Trophoblast cell (in vitro differentiated cells and primary cell): ENCODE data around the gene BCOR.

Experiments
- DNase-seq, 2 donors: peaks; one replicate each; pipeline ENCODE4 v3.0.0-alpha.2; 2016
- H2AFZ ChIP-seq: 2 replicates; pipeline ENCODE4 v1.6.1; 2013; ENCODE audit warnings: low read length, moderate library complexity, mild to moderate bottlenecking; ENCODE audit not compliant: insufficient read depth, poor library complexity
- H2AK5ac ChIP-seq: 2 replicates; pipeline ENCODE4 v1.6.1; 2013; ENCODE audit warnings: mild to moderate bottlenecking, low read length
- H2BK120ac ChIP-seq: 2 replicates; pipeline ENCODE4 v1.6.1; 2013; ENCODE audit warnings: low read length, mild to moderate bottlenecking, moderate library complexity; ENCODE audit not compliant: insufficient read depth, poor library complexity
- H2BK12ac ChIP-seq: 2 replicates; pipeline ENCODE4 v1.6.1; 2013; ENCODE audit warnings: mild to moderate bottlenecking, low read length, moderate library complexity
- H2BK5ac ChIP-seq: 2 replicates; pipeline ENCODE4 v1.6.1; 2013; ENCODE audit warnings: low read length, low read depth, moderate library complexity, mild to moderate bottlenecking; ENCODE audit not compliant: poor library complexity
- H3K14ac ChIP-seq: 2 replicates; pipeline ENCODE4 v1.6.1; 2013; ENCODE audit warnings: mild to moderate bottlenecking, low read length
- H3K18ac ChIP-seq: 2 replicates; pipeline ENCODE4 v1.6.1; 2013; ENCODE audit warnings: mild to moderate bottlenecking, low read length
- H3K23ac ChIP-seq: 2 replicates; pipeline ENCODE4 v1.6.1; 2013; ENCODE audit warnings: low read length
- H3K27ac ChIP-seq: 2 replicates; pipeline ENCODE4 v1.5.1; 2013; ENCODE audit warnings: low read depth, mild to moderate bottlenecking, inconsistent platforms, low read length, moderate library complexity
- H3K27me3 ChIP-seq: 2 replicates; pipeline ENCODE4 v1.6.1; 2013; ENCODE audit warnings: inconsistent platforms, mild to moderate bottlenecking, low read length, moderate library complexity; ENCODE audit not compliant: insufficient read depth
- H3K36me3 ChIP-seq, 2 experiments: 1 replicate in 1 of 2; 2 replicates in 1 of 2; pipeline ENCODE4 v1.6.1; 2013; ENCODE audit warnings: low read length in 2 of 2, mild to moderate bottlenecking in 2 of 2, moderate library complexity in 1 of 2; ENCODE audit not compliant: insufficient read depth in 2 of 2, control insufficient read depth in 1 of 2
- H3K4ac ChIP-seq: 2 replicates; pipeline ENCODE4 v1.6.1; 2013; ENCODE audit warnings: low read depth, mild to moderate bottlenecking, low read length, moderate library complexity
- H3K4me1 ChIP-seq, 2 experiments: 1 replicate in 1 of 2; 2 replicates in 1 of 2; pipeline ENCODE4 v1.6.1; 2013; ENCODE audit warnings: low read length in 2 of 2, mild to moderate bottlenecking in 2 of 2, moderate library complexity in 1 of 2; ENCODE audit not compliant: insufficient read depth in 2 of 2, control insufficient read depth in 1 of 2
- H3K4me2 ChIP-seq: 2 replicates; pipeline ENCODE4 v1.6.1; 2013; ENCODE audit warnings: inconsistent platforms, mild to moderate bottlenecking, low read length, moderate library complexity
- H3K4me3 ChIP-seq: 2 replicates; pipeline ENCODE4 v1.5.1; 2013; ENCODE audit warnings: mild to moderate bottlenecking, low read depth, low read length, inconsistent platforms
- H3K79me1 ChIP-seq: one replicate; pipeline ENCODE4 v1.6.1; 2013; ENCODE audit warnings: low read length
- H3K79me2 ChIP-seq: 2 replicates; pipeline ENCODE4 v1.6.1; 2013; ENCODE audit warnings: low read length, mild to moderate bottlenecking; ENCODE audit not compliant: control insufficient read depth, insufficient read depth, poor library complexity
- H3K9ac ChIP-seq: 2 replicates; pipeline ENCODE4 v1.6.1; 2013; ENCODE audit warnings: mild to moderate bottlenecking, low read length
- H3K9me3 ChIP-seq: 2 replicates; pipeline ENCODE4 v1.6.1; 2013; ENCODE audit warnings: low read depth, mild to moderate bottlenecking, control low read depth, inconsistent platforms, low read length; ENCODE audit not compliant: insufficient read depth
- H4K12ac ChIP-seq: 2 replicates; pipeline ENCODE4 v1.6.1; 2013; ENCODE audit warnings: low read depth, mild to moderate bottlenecking, low read length, moderate library complexity
- H4K8ac ChIP-seq: 2 replicates; pipeline ENCODE4 v1.6.1; 2013; ENCODE audit warnings: low read depth, mild to moderate bottlenecking, low read length, moderate library complexity
- H4K91ac ChIP-seq: one replicate; pipeline ENCODE4 v1.6.1; 2013; ENCODE audit warnings: low read depth, mild to moderate bottlenecking, low read length, moderate library complexity
- WGBS: extraction: QIAGEN DNeasy Blood & Tissue Kit; methylation state at CpG from one replicate; pipeline ENCODE4 v1.1.7; 2013; ENCODE audit warnings: missing lambda C conversion rate; ENCODE audit not compliant: insufficient read length, insufficient coverage; ENCODE audit errors: extremely low coverage; 5-methylcytosine and 5-hydroxymethylcytosine counted together

The BCOR gene

DNA sequence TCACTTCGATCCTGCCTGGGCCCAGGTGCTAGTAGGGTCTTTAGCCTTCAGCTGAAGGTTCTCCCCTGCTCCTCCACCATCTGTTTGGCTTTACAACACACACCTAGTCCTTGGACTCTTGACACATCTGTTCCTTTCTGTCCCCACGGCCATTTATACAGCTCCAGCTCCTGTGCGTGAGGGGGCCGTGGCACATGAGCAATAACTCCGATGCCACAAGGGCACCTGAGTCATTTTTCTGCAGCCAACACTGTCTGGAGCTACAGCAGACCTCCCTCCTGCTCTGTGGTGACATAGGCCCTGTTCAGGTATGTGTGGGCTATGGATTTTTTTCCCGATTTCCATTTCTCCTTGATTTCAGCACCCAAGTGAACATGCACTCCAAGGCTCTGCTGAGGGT is 44.7 kb upstream of the BCOR start:
- Histone ChIP-seq H2BK12ac (no peak overlapping the region), H3K14ac (no peak overlapping the region), H4K12ac (no peak overlapping the region), H2BK5ac (no peak overlapping the region), H2BK120ac (no peak overlapping the region), H3K4ac (no peak overlapping the region), H3K36me3 (no peaks in the 10 kb centered on the region), H3K4me3 (no peak overlapping the region), H3K27ac (no peak overlapping the region), H3K79me2 (no peaks in the 10 kb centered on the region), H4K8ac (no peak overlapping the region), H3K4me1 (peaks cover 6 to 17% of the 10 kb centered on the region in 2 experiments), H3K23ac (no peak overlapping the region), H3K4me2 (no peak overlapping the region), H2AK5ac (no peak overlapping the region), H3K18ac (no peak overlapping the region), H4K91ac (no peak overlapping the region), H3K79me1 (no peaks in the 10 kb centered on the region), H3K9me3 (no peaks in the 10 kb centered on the region), H2AFZ (no peak overlapping the region), H3K9ac (no peak overlapping the region), H3K27me3 (peaks cover 24% of the 10 kb centered on the region)
- WGBS, result no CpG with 5 or more reads among the region's 6 CpGs
- DNase-seq, result no peak

DNA sequence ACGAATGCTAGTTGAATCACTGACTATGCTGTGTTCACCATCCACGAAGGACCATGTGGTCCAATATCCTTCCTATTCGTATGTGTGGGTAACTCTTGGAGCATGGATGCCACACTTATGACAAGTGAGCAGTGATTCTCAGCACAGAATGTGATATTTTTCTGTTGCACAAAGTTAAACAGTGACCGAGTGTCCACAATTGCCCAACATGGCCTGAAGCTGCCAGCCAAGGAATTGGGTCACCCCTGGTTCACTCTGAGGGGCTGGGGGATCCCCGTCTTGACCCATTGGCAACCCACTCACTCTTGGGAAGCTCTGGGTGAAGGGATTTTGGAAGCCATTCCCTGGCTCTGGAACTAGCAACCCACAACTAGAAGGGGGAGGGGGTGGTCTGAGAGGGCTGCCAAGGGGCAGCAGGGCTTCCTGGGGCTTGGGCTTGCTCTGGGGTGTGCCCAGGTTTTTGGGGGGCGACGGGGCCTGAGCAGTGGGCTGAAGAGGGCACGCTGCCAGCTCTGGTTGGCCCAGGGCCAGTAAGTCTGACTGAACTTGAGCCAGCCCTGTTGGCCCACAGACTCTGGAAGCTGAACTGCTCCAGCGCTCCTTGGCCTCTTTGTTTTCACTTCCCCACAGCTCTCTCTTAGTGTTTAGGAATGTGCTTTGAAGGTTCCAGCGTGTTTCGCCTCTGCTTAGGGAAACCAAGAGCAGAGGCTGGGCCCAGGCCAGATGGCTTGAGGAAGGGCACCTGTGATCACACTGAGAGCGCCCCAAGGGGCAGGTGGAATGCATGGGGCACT is 43.1 kb upstream of the BCOR start:
- no peak overlapping the region for H2BK12ac ChIP-seq
- no peak overlapping the region for H2AK5ac ChIP-seq
- H4K91ac ChIP-seq, result no peak overlapping the region
- no peaks in the 10 kb centered on the region for H3K79me1 ChIP-seq
- H3K23ac ChIP-seq, result no peak overlapping the region
- H3K27ac ChIP-seq, result no peak overlapping the region
- no peaks in the 10 kb centered on the region for H3K9me3 ChIP-seq
- no peak overlapping the region for H3K14ac ChIP-seq
- no CpG with 5 or more reads among the region's 12 CpGs for WGBS
- H3K79me2 ChIP-seq, result no peaks in the 10 kb centered on the region
- H3K4me1 ChIP-seq, result peaks cover 3 to 10% of the 10 kb centered on the region in 2 experiments
- no peak overlapping the region for H3K4me3 ChIP-seq
- H3K27me3 ChIP-seq, result peaks cover 10% of the 10 kb centered on the region
- H2BK120ac ChIP-seq, result no peak overlapping the region
- H3K36me3 ChIP-seq, result no peaks in the 10 kb centered on the region
- H3K4ac ChIP-seq, result no peak overlapping the region
- no peak overlapping the region for H3K4me2 ChIP-seq
- H2AFZ ChIP-seq, result no peak overlapping the region
- H4K12ac ChIP-seq, result no peak overlapping the region
- no peak for DNase-seq
- no peak overlapping the region for H3K18ac ChIP-seq
- H3K9ac ChIP-seq, result no peak overlapping the region
- H2BK5ac ChIP-seq, result no peak overlapping the region
- no peak overlapping the region for H4K8ac ChIP-seq

DNA sequence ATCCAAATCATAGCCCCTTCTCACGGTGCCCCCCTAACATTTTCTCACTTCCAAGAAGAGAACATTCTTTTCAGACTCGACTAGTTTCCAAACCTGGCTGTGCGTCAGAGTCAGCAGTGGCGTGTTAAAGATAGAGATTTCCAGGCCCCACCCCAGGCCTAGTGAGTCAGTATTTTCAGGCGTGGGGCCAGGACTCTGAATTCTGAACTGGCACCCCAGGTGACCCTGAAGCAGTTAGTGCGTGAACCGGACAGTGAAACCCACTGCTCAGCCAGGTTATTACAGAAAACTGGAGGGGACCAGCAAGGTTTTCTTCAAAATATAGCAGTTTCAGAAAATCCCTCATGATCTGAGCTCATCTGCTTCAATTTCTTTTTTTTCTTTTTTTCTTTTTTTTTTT is 35.0 kb upstream of the BCOR start:
- Histone ChIP-seq H3K27ac (no peak overlapping the region), H3K36me3 (no peaks in the 10 kb centered on the region), H3K14ac (no peak overlapping the region), H3K79me1 (no peaks in the 10 kb centered on the region), H3K9me3 (no peaks in the 10 kb centered on the region), H2BK5ac (no peak overlapping the region), H3K4me2 (no peak overlapping the region), H3K27me3 (no peaks in the 10 kb centered on the region), H2AK5ac (no peak overlapping the region), H3K4ac (no peak overlapping the region), H3K79me2 (no peaks in the 10 kb centered on the region), H3K23ac (no peak overlapping the region), H3K4me1 (peaks cover 0 to 4% of the 10 kb centered on the region in 2 experiments), H3K18ac (no peak overlapping the region), H2AFZ (no peak overlapping the region), H4K12ac (no peak overlapping the region), H4K8ac (no peak overlapping the region), H4K91ac (no peak overlapping the region), H3K9ac (no peak overlapping the region), H3K4me3 (no peak overlapping the region), H2BK120ac (no peak overlapping the region), H2BK12ac (no peak overlapping the region)
- no peak for DNase-seq
- WGBS, result no CpG with 5 or more reads among the region's 7 CpGs

DNA sequence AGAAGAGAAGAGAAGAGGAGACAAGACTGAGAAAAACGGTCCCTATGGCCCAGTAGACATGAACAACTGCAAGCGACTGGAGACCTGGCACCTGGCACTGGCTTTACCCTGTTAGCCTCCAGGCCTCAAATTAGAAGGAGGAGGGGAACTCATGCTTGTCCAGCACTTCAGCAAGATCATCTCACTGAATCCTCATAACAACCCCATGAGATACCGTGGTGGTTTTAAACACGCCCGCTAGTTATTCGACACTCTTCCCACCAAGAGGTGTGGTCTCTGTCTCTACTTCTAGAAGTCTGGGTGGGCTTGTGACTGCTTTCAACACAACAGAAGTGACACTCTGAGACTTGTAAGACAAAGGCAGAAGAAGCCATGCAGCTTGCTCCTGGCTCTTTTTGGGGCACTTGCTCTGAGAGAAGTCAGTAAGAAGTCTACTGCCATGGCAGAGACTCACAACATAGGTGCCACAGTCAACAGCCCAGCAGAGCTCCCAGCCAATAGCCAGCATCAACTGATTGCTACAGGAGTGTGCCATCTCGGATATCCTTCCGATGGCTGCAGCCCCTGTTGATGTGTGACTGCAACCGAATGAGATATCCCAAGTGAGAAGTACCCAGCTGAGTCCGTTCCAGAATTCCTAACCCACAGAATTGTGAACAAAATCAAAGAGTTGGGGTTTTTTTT is 34.0 kb upstream of the BCOR start:
- no peaks in the 10 kb centered on the region for H3K9me3 ChIP-seq
- no peak overlapping the region for H3K9ac ChIP-seq
- no peak overlapping the region for H3K4ac ChIP-seq
- H3K14ac ChIP-seq, result no peak overlapping the region
- H3K27me3 ChIP-seq, result no peaks in the 10 kb centered on the region
- no peak overlapping the region for H3K4me3 ChIP-seq
- peaks cover 0 to 4% of the 10 kb centered on the region in 2 experiments for H3K4me1 ChIP-seq
- H2AFZ ChIP-seq, result no peak overlapping the region
- WGBS, result no CpG with 5 or more reads among the region's 10 CpGs
- no peak overlapping the region for H4K91ac ChIP-seq
- H2BK5ac ChIP-seq, result no peak overlapping the region
- no peaks in the 10 kb centered on the region for H3K79me2 ChIP-seq
- no peak overlapping the region for H4K12ac ChIP-seq
- no peaks in the 10 kb centered on the region for H3K79me1 ChIP-seq
- no peaks in the 10 kb centered on the region for H3K36me3 ChIP-seq
- no peak overlapping the region for H2AK5ac ChIP-seq
- H3K23ac ChIP-seq, result no peak overlapping the region
- H3K27ac ChIP-seq, result no peak overlapping the region
- no peak overlapping the region for H3K4me2 ChIP-seq
- no peak overlapping the region for H2BK120ac ChIP-seq
- H3K18ac ChIP-seq, result no peak overlapping the region
- no peak for DNase-seq
- no peak overlapping the region for H4K8ac ChIP-seq
- no peak overlapping the region for H2BK12ac ChIP-seq
